ENCODE results near the gene BBS1.

GRCh38 chr11:66472054-66472453 lies 38.4 kb upstream of the BBS1 start:
- TF ChIP-seq CTCF (IDR thresholded peaks at IDR 0.05) = no peak
- TF ChIP-seq POLR2A (IDR thresholded peaks at IDR 0.05) = no peak
- no peak for TF ChIP-seq POLR2AphosphoS5 (IDR thresholded peaks at IDR 0.05)
